SK-N-MC (cell line): ENCODE data around the gene ZCCHC7.
A peak's percentile ranks its signal among the peaks of the same experiment; 100 is the strongest.

Experiments
- DNase-seq: peaks from one replicate; pipeline ENCODE4 v3.0.0-alpha.2; 2011; ENCODE audit warnings: low read depth, low spot score
- H3K27ac ChIP-seq: fragments of 200-600 bp; sonication (generic); 2 replicates; pipeline ENCODE4 v1.5.1; 2016; ENCODE audit warnings: mixed run types
- H3K36me3 ChIP-seq: fragments of 200-600 bp; sonication (generic); 2 replicates; pipeline ENCODE4 v1.6.1; 2017; ENCODE audit warnings: antibody characterized with exemption, low read length, mixed read lengths; ENCODE audit not compliant: insufficient read depth
- H3K4me3 ChIP-seq: fragments of 200-600 bp; sonication (generic); 2 replicates; pipeline ENCODE4 v1.5.1; 2016
- H3K9ac ChIP-seq: fragments of 200-600 bp; sonication (generic); 2 replicates; pipeline ENCODE4 v1.8.0; 2017; ENCODE audit warnings: mixed run types, mixed read lengths; ENCODE audit not compliant: insufficient read length
- H3K9me3 ChIP-seq: fragments of 200-600 bp; sonication (generic); 2 replicates; pipeline ENCODE4 v1.6.1; 2017; ENCODE audit warnings: low read depth, mild to moderate bottlenecking, antibody characterized with exemption, low read length, moderate library complexity, mixed read lengths
- EZH2 ChIP-seq: fragments of 200-600 bp; sonication (generic); IDR thresholded peaks from one replicate; pipeline ENCODE4 v1.6.1; 2017; ENCODE audit warnings: antibody characterized with exemption
- FOXP2 ChIP-seq: optimal IDR thresholded peaks from 2 replicates; pipeline ENCODE3; 2011; ENCODE audit warnings: mild to moderate bottlenecking, moderate library complexity; ENCODE audit not compliant: insufficient read depth; ENCODE audit errors: extremely low read length, control extremely low read depth
- POLR2AphosphoS5 ChIP-seq: IDR thresholded peaks from 2 replicates; pipeline ENCODE4 v1.6.1; 2012; ENCODE audit warnings: mild to moderate bottlenecking, low read depth, low read length, borderline replicate concordance

Gene ZCCHC7

GRCh38 chr9:37239921-37240320 lies 119.5 kb downstream of the ZCCHC7 start:
- peak overlapping the region; percentile 99 for H3K27ac ChIP-seq
- no peaks in the 10 kb centered on the region; the same call in 1 of the 2 replicates for H3K36me3 ChIP-seq

GRCh38 chr9:37241340-37241739 lies 121.0 kb downstream of the ZCCHC7 start:
- H3K27ac ChIP-seq, result peak overlapping the region; percentile 99
- H3K9ac ChIP-seq, result peak overlapping the region; percentile 73
- no peaks in the 10 kb centered on the region; the same call in 1 of the 2 replicates for H3K36me3 ChIP-seq
- no peaks in the 10 kb centered on the region for H3K9me3 ChIP-seq
- DNase-seq, result peak; percentile 63
- TF ChIP-seq POLR2AphosphoS5 (no peak; the same call in 1 of the 2 replicates), FOXP2 (no peak), EZH2 (no peak)
- H3K4me3 ChIP-seq, result peak overlapping the region; percentile 72

More at GRCh38 chr9:37239921-37240320, 119.5 kb downstream of the ZCCHC7 start:
- Histone ChIP-seq H3K4me3 (no peak overlapping the region), H3K9me3 (no peaks in the 10 kb centered on the region), H3K9ac (no peak overlapping the region)
- TF ChIP-seq FOXP2 (no peak), EZH2 (no peak)
- no peak for DNase-seq

DNA sequence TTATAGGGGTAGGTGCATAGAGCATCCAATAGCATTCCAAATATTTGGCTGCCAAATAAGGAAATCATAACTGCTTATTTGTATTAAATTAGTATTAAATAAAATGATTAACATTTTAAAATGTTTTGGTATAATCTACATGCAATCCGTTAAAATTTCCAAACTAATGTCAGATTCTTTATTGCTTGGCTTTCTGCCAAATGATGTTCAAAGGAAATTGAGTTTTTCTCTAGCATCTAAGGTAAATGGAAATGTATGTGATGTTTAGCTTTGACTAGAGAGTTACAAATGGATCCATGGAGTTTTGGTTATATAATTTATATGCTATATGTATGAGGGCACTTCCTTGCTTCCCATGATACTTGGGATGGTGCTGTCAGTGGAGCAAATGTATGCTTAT lies 121.7 kb downstream of the ZCCHC7 start:
- DNase-seq, result no peak
- H3K36me3 ChIP-seq, result no peaks in the 10 kb centered on the region; the same call in 1 of the 2 replicates
- peak overlapping the region; percentile 72 for H3K4me3 ChIP-seq

GRCh38 chr9:37243588-37244345 lies 123.4 kb downstream of the ZCCHC7 start:
- H3K4me3 ChIP-seq, result peak overlapping the region; percentile 73
- peak overlapping the region; percentile 91 for H3K27ac ChIP-seq
- no peak for DNase-seq
- H3K9ac ChIP-seq, result peak overlapping the region; percentile 69
- no peak for TF ChIP-seq POLR2AphosphoS5
- H3K36me3 ChIP-seq, result no peaks in the 10 kb centered on the region; the same call in 1 of the 2 replicates
- no peaks in the 10 kb centered on the region for H3K9me3 ChIP-seq

More for the DNA sequence above, 121.7 kb downstream of the ZCCHC7 start:
- no peaks in the 10 kb centered on the region for H3K9me3 ChIP-seq
- TF ChIP-seq EZH2 (no peak), FOXP2 (no peak), POLR2AphosphoS5 (no peak)
- no peak overlapping the region for H3K9ac ChIP-seq
- peak overlapping the region; percentile 99 for H3K27ac ChIP-seq

DNA sequence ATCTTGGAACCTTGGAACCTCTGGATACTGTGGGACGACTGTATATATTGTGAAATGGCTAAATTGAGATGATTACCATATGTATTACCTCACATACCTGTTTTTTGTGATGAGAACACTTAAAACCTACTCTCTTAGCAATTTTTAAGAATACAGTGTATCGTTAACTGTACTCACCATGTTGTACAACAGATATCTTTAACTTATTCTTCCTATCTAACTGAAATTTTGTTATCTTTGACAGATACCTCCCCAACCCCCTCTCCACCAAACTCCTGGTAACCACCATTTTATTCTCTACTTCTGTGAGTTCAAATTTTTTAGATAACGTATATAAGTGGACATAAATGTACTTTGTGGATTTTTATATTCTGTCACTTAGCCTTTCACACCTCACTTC lies 126.5 kb downstream of the ZCCHC7 start:
- Histone ChIP-seq H3K9me3 (no peaks in the 10 kb centered on the region), H3K27ac (no peak overlapping the region), H3K36me3 (peaks cover 6% of the 10 kb centered on the region; the same call in 1 of the 2 replicates), H3K4me3 (no peak overlapping the region), H3K9ac (no peak overlapping the region)
- TF ChIP-seq EZH2, result no peak
- no peak for TF ChIP-seq POLR2AphosphoS5
- TF ChIP-seq FOXP2, result no peak
- no peak for DNase-seq

GRCh38 chr9:37248651-37249163 lies 128.3 kb downstream of the ZCCHC7 start:
- Histone ChIP-seq H3K9ac (no peak overlapping the region), H3K36me3 (peaks cover 18% of the 10 kb centered on the region), H3K27ac (peak overlapping the region; percentile 80), H3K4me3 (no peak overlapping the region), H3K9me3 (no peaks in the 10 kb centered on the region)
- DNase-seq, result no peak
- TF ChIP-seq FOXP2, result no peak
- TF ChIP-seq POLR2AphosphoS5, result no peak
- TF ChIP-seq EZH2, result no peak

DNA sequence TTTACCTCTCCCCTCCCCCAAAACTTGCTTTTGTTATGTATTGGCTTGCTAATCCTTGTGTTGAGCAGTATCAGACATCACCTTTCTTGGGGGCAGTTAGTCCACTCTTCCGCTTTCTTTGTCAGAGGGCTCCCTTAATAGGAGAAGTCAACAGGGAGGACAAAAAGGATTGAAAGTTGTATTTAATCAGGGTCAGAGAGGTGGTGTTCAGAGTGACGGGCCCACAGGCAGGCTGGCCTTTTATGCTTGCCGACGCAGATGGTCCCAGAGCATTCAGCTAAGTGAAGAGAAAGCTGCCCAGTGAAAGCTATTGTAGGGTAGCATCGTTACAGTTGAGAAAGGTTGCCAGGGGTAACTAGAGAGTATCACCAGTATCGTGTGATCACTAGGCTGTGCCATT lies 131.1 kb downstream of the ZCCHC7 start:
- Histone ChIP-seq H3K9me3 (no peaks in the 10 kb centered on the region), H3K9ac (no peak overlapping the region), H3K27ac (no peak overlapping the region), H3K36me3 (peaks cover 28% of the 10 kb centered on the region), H3K4me3 (no peak overlapping the region)
- TF ChIP-seq EZH2 (no peak), FOXP2 (no peak), POLR2AphosphoS5 (no peak)
- no peak for DNase-seq

DNA sequence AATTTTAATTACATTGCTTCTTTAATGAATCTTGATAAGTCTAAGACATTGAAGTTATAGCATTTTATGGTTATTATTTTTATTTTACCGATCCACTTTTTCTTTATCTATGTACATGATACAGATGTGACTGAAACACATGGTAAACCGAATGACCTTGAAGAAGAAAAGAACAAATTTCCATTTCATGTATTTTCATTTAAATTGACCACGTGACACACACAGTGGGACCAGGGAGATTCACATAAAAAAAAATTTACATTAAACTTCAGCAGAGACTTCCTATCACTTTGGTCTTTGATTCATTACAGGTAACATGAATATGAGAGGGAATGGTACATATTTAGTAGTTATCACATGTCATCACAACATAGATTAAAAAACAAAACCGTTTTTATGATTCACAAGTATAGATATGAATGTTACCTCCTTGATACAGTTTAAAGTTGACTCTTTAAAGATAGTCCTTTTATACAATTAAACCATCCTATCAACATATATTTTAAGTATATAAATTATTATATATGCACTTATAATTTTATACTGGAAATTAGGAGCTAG lies 133.1 kb downstream of the ZCCHC7 start:
- TF ChIP-seq POLR2AphosphoS5 (no peak), FOXP2 (no peak), EZH2 (no peak)
- Histone ChIP-seq H3K9ac (no peak overlapping the region), H3K27ac (no peak overlapping the region), H3K4me3 (no peak overlapping the region), H3K36me3 (peaks cover 31% of the 10 kb centered on the region), H3K9me3 (no peaks in the 10 kb centered on the region)
- DNase-seq, result no peak

- no peaks in the 10 kb centered on the region for H3K9me3 ChIP-seq
- H3K27ac ChIP-seq, result no peak overlapping the region
- DNase-seq, result no peak
- TF ChIP-seq FOXP2, result no peak
- no peak for TF ChIP-seq EZH2
- TF ChIP-seq POLR2AphosphoS5, result no peak
- no peak overlapping the region for H3K9ac ChIP-seq
- H3K36me3 ChIP-seq, result peaks cover 25% of the 10 kb centered on the region
- H3K4me3 ChIP-seq, result no peak overlapping the region
These were observed 134.8 kb downstream of the ZCCHC7 start for GRCh38 chr9:37255187-37255586.
